NCI-H446 (cell line): ENCODE measurements around the gene PHC2.
"Not testable (repeated sequence)": the region's sequence is repeated elsewhere in the genome, so short reads cannot be mapped to it uniquely, and the experiment has no call there.

Experiments used
- DNase-seq, 2 experiments: peaks; one replicate each; lab custom pipeline; 2025; lab: John Stamatoyannopoulos, UW

The PHC2 gene

DNA sequence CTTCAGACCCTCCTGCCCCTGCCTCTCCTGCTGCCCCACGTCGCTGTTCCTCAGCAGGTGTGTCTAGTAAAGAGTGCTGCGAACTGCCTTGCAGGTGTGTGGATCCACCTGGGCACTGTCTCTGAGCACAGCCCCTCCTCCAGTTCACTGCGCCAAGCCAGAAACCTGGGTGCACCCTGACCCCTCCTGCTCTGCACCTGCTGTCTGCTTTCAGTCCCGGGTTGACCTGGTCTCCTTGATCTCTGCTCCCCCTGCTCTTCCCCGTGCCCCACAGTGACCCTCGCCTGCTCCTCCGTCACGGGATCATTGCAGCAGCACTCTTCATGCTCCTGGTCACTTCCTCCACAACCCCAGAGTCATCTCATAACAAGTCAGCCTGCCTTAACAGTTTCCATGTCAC is 116.5 kb downstream of the PHC2 start:
- no peak for DNase-seq

DNA sequence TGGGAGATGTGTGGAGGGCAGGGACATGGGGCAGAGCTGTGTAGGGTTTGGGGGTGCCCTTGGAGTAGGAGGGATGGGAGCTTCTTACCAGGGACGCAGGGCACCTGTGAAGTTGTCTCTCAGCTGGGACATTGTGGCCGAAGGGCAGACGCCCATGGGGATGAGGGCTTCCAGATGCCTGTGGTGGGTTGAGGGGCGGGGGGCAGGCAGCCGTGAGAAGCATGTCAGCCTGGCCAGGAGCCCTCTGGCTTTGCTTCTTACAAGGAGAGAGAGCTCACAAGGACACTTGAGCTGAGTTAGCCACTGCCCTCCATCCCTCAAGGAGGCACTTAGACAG is 118.5 kb downstream of the PHC2 start:
- DNase-seq = no peak

DNA sequence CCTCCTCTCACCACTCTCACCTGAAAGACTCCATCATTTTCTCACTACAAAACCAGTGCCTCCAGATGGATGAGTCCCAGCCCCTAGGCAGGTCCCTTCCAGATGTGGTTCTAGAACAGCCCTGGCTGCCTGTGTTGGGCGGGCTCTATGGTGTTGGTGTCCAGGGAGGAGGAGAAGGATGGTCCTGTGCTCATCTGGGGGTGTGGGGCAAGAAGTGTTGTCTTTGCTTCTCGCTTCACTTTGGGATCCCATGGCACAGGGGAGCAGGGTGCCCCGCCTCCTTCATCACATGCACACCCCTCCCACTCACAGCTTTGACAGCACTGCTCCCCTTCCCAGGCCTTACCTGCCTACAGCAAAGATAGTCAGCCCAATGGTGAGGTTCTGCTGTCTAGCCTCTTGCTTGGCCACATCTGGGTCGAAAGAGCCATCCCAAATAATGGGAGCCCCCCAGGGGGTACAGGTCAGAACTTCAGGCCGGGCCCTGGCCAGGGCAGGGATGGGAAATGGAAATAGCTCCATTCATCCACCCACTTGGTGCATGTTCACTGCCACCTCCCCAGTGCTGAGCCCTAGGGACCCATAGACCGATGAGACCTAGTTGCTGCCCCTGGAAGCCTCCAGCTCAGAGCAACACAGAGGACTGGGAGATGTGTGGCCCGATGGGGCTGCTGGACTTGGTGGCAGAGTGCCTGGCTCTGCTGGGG is 119.0 kb downstream of the PHC2 start:
- DNase-seq = no peak

DNA sequence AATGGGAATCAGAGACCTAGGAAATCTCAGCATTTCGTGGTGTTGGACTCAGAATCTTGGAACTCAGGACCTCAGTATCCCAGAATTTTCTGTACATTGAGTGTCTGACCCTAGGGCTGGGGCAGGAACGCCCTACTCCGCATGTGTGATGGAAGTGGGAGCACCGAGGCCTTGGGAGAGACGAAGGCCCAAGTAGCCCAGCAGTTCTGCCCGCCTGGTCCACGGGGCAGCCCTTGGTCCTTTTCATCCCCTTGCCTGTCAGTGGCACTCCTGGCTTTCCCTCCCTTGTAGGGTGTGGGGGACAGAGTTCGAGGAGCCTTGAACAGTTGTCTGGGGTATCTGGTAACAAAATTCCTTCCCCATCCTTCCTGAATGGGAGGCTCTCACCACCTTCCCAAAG is 120.2 kb downstream of the PHC2 start:
- no peak for DNase-seq

GRCh38 chr1:33309351-33309750 is 121.5 kb downstream of the PHC2 start:
- DNase-seq = not testable (repeated sequence)

- no peak for DNase-seq
These were observed 123.4 kb downstream of the PHC2 start for GRCh38 chr1:33307494-33307864.

DNA sequence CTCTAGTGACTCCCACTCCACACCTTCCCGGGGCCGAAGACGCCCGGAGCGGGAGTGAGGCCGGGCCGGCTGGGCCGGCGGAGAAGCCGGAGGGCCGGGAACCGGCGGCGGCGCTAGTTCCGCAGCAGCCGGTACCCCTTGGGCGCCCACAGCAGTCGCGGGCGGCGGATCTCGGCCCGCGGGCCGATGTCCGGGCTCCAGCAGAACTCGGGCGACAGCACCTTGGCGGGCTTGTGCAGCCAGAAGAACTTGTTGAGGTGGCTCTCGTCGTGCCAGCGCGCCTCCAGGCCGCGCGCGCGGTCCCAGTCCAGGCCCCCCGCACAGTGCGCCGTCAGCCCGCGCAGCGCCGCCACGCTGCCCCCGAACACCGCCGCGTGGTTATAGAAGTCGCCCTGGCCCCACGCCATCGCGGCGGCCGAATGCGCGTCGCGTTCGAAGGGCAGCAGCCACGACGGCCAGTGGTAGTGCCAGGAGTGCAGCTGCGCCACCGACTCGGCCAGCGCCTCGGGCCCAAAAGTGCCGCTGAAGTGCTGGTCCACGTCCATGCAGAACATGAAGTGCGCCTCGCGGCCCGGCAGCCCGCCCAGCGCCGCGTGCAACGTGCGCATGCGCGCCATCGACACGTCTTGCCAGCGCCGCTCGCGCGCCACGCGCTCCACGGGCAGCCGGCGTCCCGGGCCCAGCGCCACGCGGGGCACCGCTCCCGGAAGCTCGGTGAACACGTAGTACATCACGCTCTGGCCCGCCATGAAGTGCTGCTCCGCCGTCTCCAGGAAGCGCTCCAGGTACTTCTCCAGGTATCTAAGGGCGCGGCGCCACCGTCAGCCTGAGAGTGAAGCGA is 124.0 kb downstream of the PHC2 start:
- DNase-seq = no peak

DNA sequence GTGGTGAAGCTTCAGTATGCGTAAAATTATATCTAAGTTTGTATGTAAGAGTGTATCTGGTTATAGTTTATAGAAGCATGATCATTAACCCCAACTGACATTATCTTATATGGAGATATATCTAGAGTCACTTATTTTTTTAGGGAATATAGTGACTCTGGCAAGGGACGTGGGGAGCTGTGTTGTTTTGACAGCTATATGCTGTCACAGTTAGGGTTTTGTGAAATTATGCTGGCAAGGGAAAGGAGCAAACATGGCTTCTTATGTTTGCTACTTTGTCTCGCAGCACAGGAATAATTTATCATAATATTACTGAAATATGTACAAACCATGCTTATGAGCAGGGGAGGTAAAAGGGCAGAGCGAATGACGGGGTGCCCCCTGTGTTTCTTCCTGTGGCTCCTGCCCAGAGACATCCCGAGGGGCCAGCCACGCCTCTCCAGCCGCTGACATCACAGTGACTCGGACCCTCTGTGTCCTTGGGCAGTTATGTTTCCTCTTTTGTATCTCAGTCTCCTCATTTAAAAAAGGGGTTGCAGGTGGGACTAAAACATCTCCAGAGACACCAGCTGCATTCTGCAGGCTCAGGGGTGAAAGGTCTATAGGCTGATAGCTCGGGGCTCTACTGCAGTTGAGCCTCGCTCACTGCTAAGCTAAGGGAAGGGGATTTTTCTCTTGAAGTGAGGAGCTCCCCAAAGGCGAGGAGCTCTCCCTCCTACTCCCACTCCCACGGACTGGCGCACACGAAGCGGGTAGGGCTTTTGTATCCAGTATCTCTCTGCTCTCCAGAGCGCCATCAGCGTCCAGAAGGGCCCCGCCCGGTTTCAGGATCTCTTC is 124.9 kb downstream of the PHC2 start:
- no peak for DNase-seq

DNA sequence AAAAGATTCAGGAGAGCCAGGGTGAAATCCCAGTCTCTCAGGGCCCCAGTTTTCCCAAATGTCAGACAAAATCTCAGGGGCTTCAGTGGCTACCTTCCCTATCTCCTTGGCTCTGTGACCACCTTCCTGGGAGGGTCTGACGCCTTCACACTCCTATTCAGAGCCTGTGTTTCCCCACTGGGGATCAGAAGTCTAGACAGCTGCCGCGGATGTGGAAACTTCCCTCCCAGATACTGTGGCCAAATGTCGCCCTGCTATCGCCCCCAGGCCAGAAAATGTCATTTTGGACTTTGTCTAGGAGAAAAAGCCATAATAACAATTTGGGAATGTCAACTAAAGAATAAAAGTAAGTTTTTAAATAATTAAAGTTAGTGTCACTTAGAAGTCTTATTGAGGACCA is 125.9 kb downstream of the PHC2 start:
- DNase-seq = no peak

GRCh38 chr1:33302325-33302724 is 128.6 kb downstream of the PHC2 start:
- DNase-seq = no peak

DNA sequence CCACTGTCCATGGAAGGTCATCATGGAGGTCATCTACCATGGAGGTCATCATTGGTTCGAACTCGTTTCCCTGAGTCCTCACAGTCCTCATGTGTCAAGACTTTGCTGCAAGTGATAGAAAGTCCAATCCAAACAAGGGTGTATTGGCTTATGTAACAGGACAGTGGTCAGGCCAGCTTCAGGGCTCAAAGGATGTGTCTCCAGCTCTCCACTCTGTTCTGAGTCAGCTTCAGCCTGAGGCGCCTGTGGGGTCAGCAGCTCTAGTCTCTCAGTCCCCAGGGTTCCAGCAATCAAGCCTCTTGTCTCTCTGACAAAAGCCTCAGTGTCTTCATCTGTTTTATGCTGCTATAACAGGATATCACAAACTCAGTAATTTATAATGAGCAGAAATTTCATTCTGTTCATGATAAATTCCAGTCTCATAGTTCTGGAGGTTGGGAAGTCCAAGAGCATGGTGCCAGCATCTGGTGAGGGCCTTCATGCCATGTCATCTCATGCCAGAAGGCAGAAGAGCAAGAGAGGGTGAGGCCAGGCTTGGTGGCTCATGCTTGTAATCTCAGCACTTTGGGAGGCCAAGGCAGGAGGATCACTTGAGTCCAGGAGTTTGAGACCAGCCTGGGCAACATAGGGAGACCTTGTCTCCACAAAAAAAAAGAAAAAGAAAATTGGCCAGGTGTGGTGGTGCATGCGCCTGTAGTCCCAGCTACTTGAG is 129.5 kb downstream of the PHC2 start:
- no peak for DNase-seq

DNA sequence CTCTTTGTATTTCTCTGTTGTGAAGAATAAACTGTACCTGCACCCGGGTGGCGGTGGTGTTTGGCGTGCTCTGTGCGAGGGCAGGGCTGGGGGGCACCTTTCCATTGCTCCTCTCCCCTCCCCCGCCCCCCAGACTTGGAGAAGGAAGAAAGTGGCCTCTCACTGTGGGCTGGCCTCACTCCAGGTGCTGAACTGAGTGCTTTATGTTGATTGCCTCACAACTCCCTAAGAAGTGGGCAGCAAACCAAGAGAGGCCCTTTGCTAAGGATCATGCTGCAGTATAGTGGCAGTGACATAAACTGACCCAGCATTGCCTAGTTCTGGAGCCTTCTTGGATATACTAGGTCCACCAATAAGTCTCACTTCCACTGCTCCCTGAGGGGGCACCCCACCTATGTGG is 130.2 kb downstream of the PHC2 start:
- peak in 1 of 2 experiments; percentile 24 for DNase-seq

GRCh38 chr1:33299461-33300155 is 131.3 kb downstream of the PHC2 start:
- no peak for DNase-seq

- peak in 1 of 2 experiments; percentile 57 for DNase-seq
These were observed 132.1 kb downstream of the PHC2 start for GRCh38 chr1:33298623-33299277.

- no peak for DNase-seq
These were observed 132.8 kb downstream of the PHC2 start for GRCh38 chr1:33297911-33298622.

DNA sequence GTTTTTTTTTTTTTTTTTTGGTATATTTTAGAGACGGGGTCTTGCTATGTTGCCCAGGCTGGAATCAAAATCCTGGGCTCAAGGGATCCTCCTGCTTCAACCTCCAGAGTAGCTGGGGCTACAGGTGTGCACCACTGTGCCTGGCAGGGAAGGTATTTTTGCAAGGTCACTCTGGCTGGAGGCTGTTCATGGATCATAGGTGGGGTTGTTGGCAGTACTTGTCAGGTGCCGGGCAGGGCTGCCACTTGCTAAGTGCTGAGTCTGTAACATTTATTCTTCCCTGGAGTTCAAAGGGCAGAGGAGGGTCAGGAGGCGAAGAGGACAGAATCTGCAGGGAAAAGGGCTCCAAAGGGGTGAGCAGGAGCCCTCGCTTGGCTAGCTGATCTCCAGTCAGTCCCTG is 134.1 kb downstream of the PHC2 start:
- DNase-seq = no peak

DNA sequence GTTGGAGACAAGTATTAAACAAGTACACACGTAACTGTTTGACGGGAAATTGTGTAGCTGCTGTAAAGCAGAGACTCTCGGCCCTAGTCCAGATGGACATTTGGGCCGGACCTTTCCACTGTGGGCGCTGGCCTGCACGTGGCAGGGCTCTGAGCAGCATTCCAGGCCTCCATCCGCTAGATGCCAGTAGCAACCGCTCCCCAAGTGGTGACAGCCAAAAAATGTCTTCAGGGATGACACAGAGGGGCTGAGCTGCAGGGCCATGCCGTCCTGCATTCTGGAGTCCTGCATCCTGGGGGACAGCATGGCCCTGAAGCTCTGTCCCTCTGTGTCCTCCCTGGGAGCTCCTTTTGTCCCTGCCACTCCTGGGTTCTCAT is 134.8 kb downstream of the PHC2 start:
- no peak for DNase-seq

GRCh38 chr1:33295450-33296081 is 135.3 kb downstream of the PHC2 start:
- DNase-seq = peak; percentile 54 to 85

- DNase-seq = no peak
These were observed 135.9 kb downstream of the PHC2 start for GRCh38 chr1:33295023-33295422.
